ENCODE data around the gene TNFRSF18. TPM values are rescaled to one million over a fixed set of nuclear protein-coding genes. Genes with fewer than 3 reads are reported as not detected.

Gene TNFRSF18
- total and polyA plus RNA-seq, 2 donors (not counting 3 experiments of a cell fraction or from before 2014, with no cell fraction given): not detected

- TF ChIP-seq MYC (IDR thresholded peaks at IDR 0.05; ENCODE audit: low read depth, low read length) (no peak), FOS (IDR thresholded peaks at IDR 0.05; ENCODE audit: borderline replicate concordance, insufficient read depth, low read length) (no peak)
- H3K4me2 ChIP-seq (ENCODE audit: insufficient read depth, low read length): no peak overlapping the region
- no peaks in the 10 kb centered on the region for H4K20me1 ChIP-seq (replicated peaks; ENCODE audit: control insufficient read depth, extremely low read depth, insufficient read depth, low read length)
- H2AFZ ChIP-seq (ENCODE audit: low read depth, low read length): no peak overlapping the region
- H3K27me3 ChIP-seq (ENCODE audit: control insufficient read depth in 2 of 2, insufficient read depth in 2 of 2, low read length in 2 of 2): no peaks in the 10 kb centered on the region
- H3K4me1 ChIP-seq (ENCODE audit: control insufficient read depth, extremely low read depth, insufficient read depth, low read length): peaks cover 14% of the 10 kb centered on the region
- H3K4me3 ChIP-seq (replicated peaks in 1 of 3; ENCODE audit: insufficient read depth in 1 of 3, low read depth in 1 of 3, low read length in 3 of 3): no peak overlapping the region
- H3K27ac ChIP-seq (ENCODE audit: insufficient read depth, low read depth, low read length): no peak overlapping the region
- FAIRE-seq: no peak
- H3K79me2 ChIP-seq (ENCODE audit: control insufficient read depth, insufficient read depth, low read length): no peaks in the 10 kb centered on the region
- ChIA-PET POLR2A (no interaction called here), CTCF (interaction anchor here (1.3 kb wide), 1 partner anchor 46 kb away, joined by 3 read pairs; no protein-coding TSS in a partner anchor)
- intact Hi-C loops (cut with micrococcal nuclease): no loop called here
- no peaks in the 10 kb centered on the region for H3K36me3 ChIP-seq (ENCODE audit: control insufficient read depth in 2 of 2, extremely low read depth in 1 of 2, insufficient read depth in 2 of 2, low read length in 2 of 2)
- H3K9me3 ChIP-seq (replicated peaks; ENCODE audit: control insufficient read depth, insufficient read depth, low read length): no peaks in the 10 kb centered on the region
- dilution Hi-C loops (cut with MboI; ENCODE audit: extremely low pct_ligation_motif_present, low sequenced_read_pairs): no loop called here
- BruUV-seq (replicated peaks): no TSS peak
- no peak for DNase-seq (ENCODE audit: low read depth, low spot score)
- no peak overlapping the region for H3K9ac ChIP-seq (replicated peaks; ENCODE audit: extremely low read depth, insufficient read depth, low read length)
- no peaks in the 10 kb centered on the region for H3K9me1 ChIP-seq (replicated peaks; ENCODE audit: control insufficient read depth, extremely low read depth, insufficient read depth, low read length)
These were observed 45.2 kb downstream of the TNFRSF18 start for GRCh38 chr1:1161078-1161682.

- POLR2A ChIA-PET: no interaction called here
- BruUV-seq (replicated peaks): no TSS peak
- H3K4me2 ChIP-seq (ENCODE audit: insufficient read depth, low read length): no peak overlapping the region
- CTCF ChIA-PET: interaction anchor here (1.3 kb wide), 1 partner anchor 47 kb away, joined by 3 read pairs; no protein-coding TSS in a partner anchor
- H3K9me1 ChIP-seq (replicated peaks; ENCODE audit: control insufficient read depth, extremely low read depth, insufficient read depth, low read length): no peaks in the 10 kb centered on the region
- H3K79me2 ChIP-seq (ENCODE audit: control insufficient read depth, insufficient read depth, low read length): no peaks in the 10 kb centered on the region
- H3K27me3 ChIP-seq (ENCODE audit: control insufficient read depth in 2 of 2, insufficient read depth in 2 of 2, low read length in 2 of 2): no peaks in the 10 kb centered on the region
- H3K27ac ChIP-seq (ENCODE audit: insufficient read depth, low read depth, low read length): no peak overlapping the region
- H2AFZ ChIP-seq (ENCODE audit: low read depth, low read length): no peak overlapping the region
- H3K9ac ChIP-seq (replicated peaks; ENCODE audit: extremely low read depth, insufficient read depth, low read length): no peak overlapping the region
- intact Hi-C loops (cut with micrococcal nuclease) (no loop called here), dilution Hi-C loops (cut with MboI; ENCODE audit: extremely low pct_ligation_motif_present, low sequenced_read_pairs) (no loop called here)
- H3K4me1 ChIP-seq (ENCODE audit: control insufficient read depth, extremely low read depth, insufficient read depth, low read length): peaks cover 14% of the 10 kb centered on the region
- H3K9me3 ChIP-seq (replicated peaks; ENCODE audit: control insufficient read depth, insufficient read depth, low read length): no peaks in the 10 kb centered on the region
- H3K36me3 ChIP-seq (ENCODE audit: control insufficient read depth in 2 of 2, extremely low read depth in 1 of 2, insufficient read depth in 2 of 2, low read length in 2 of 2): no peaks in the 10 kb centered on the region
- FAIRE-seq (no peak), DNase-seq (ENCODE audit: low read depth, low spot score) (no peak)
- H4K20me1 ChIP-seq (replicated peaks; ENCODE audit: control insufficient read depth, extremely low read depth, insufficient read depth, low read length): no peaks in the 10 kb centered on the region
- no peak for TF ChIP-seq CTCF (IDR thresholded peaks at IDR 0.05; ENCODE audit: extremely low read depth in 1 of 2, insufficient read depth in 1 of 2, low read depth in 1 of 2, low read length in 2 of 2)
- TF ChIP-seq MYC (IDR thresholded peaks at IDR 0.05; ENCODE audit: low read depth, low read length): no peak
- no peak for TF ChIP-seq POLR2A (IDR thresholded peaks at IDR 0.05; ENCODE audit: low read depth, low read length)
- TF ChIP-seq MAX (IDR thresholded peaks at IDR 0.05; ENCODE audit: insufficient read depth, insufficient read length): no peak
- TF ChIP-seq GATA2 (IDR thresholded peaks at IDR 0.05; ENCODE audit: insufficient read depth, insufficient read length, low read depth, low read length): no peak
- H3K4me3 ChIP-seq (replicated peaks in 1 of 3; ENCODE audit: insufficient read depth in 1 of 3, low read depth in 1 of 3, low read length in 3 of 3): no peak overlapping the region
These were observed 46.0 kb downstream of the TNFRSF18 start for GRCh38 chr1:1160281-1160930.

Data from endothelial cell of umbilical vein (primary cell).